B cell (primary cell): ENCODE results near the gene ESPN.

Source experiments
- EZH2 ChIP-seq: IDR thresholded peaks from 2 replicates; pipeline ENCODE4 v1.6.1; 2012; ENCODE audit warnings: borderline replicate concordance, low read depth, mild to moderate bottlenecking, moderate library complexity, low read length; ENCODE audit not compliant: insufficient read depth, poor library complexity, severe bottlenecking
- TF ChIP-seq, protein P1 (sequence below): fragments of 200-600 bp; IDR thresholded peaks from one replicate; pipeline ENCODE4 v1.8.0; 2022; ENCODE audit warnings: antibody characterized with exemption, mild to moderate bottlenecking

DNA sequence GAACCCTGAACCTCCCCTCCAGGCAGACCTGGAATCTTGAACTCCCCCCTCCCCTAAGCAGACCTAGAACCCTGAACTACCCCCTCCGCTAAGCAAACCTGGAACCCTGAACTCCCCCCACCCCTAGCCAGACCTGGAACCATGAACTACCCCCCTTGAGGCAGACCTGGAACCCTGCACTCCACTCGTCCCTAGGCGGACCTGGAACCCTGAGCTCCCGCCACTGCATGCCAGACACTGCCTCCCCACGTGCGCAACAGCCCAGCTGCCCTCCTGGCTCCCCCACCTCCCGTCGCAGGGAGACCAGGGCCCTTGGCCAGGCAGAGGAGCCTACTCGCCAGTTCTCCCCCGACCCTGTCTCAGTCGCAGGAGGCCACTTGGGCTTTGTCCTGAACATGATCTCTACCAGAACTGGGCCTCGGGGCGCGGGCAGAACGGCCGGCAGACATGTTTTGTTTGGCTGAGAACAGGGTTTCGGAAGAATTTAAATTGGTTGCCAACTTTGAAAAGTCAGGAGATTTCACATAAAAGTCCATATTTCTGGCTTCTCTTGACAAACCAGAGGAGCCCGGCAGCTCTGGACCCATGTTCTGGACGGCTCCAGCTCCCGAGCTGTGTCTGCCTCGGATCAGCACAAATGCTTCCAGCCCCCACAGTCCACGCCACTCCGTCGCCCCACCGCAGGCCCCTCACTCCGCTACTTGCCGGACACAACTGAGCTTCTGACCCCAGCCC lies 76.1 kb downstream of the ESPN start:
- TF ChIP-seq, protein P1, sequence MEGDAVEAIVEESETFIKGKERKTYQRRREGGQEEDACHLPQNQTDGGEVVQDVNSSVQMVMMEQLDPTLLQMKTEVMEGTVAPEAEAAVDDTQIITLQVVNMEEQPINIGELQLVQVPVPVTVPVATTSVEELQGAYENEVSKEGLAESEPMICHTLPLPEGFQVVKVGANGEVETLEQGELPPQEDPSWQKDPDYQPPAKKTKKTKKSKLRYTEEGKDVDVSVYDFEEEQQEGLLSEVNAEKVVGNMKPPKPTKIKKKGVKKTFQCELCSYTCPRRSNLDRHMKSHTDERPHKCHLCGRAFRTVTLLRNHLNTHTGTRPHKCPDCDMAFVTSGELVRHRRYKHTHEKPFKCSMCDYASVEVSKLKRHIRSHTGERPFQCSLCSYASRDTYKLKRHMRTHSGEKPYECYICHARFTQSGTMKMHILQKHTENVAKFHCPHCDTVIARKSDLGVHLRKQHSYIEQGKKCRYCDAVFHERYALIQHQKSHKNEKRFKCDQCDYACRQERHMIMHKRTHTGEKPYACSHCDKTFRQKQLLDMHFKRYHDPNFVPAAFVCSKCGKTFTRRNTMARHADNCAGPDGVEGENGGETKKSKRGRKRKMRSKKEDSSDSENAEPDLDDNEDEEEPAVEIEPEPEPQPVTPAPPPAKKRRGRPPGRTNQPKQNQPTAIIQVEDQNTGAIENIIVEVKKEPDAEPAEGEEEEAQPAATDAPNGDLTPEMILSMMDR = no peak
- no peak for TF ChIP-seq EZH2
